ENCODE data around the gene SDHA. TPM values are rescaled to one million over a fixed set of nuclear protein-coding genes. Genes with fewer than 3 reads are reported as not detected.
"Not testable (repeated sequence)": the region's sequence is repeated elsewhere in the genome, so short reads cannot be mapped to it uniquely, and the experiment has no call there.

SDHA gene
- total and polyA plus RNA-seq, 2 donors (not counting 1 experiment from before 2014, with no cell fraction given) = 77.2 to 137 TPM

GRCh38 chr5:223791-224190, 5.7 kb downstream of the SDHA start:
- peaks cover 36% of the 10 kb centered on the region for H3K4me1 Mint-ChIP-seq
- ChIA-PET POLR2A (no interaction called here), CTCF (no interaction called here)
- WGBS (ENCODE audit: insufficient coverage) = 100% methylated on average over 6 of the region's 6 CpGs
- ATAC-seq (ENCODE audit: low read depth) (no peak), DNase-seq (no peak)
- no peak overlapping the region for H3K4me2 ChIP-seq (replicated peaks; ENCODE audit: low read depth, low read length, poor library complexity, severe bottlenecking)
- no peak overlapping the region for H3K4me3 ChIP-seq (ENCODE audit: control extremely low read depth in 1 of 5, extremely low read depth in 1 of 5, insufficient read depth in 1 of 5, low read depth in 2 of 5, low read length in 4 of 5)
- H3K36me3 ChIP-seq (replicated peaks in 1 of 2; ENCODE audit: control extremely low read depth in 1 of 2, control insufficient read depth in 1 of 2, extremely low read depth in 1 of 2, insufficient read depth in 2 of 2, low read length in 1 of 2) = peaks cover 3 to 42% of the 10 kb centered on the region in 2 experiments
- peaks cover 60% of the 10 kb centered on the region for H3K79me2 ChIP-seq (ENCODE audit: control insufficient read depth, insufficient read depth, low read length)
- no peak overlapping the region for H2AFZ ChIP-seq (ENCODE audit: insufficient read depth, low read depth, low read length, poor library complexity, severe bottlenecking)
- no peaks in the 10 kb centered on the region for H3K9me3 ChIP-seq (ENCODE audit: control extremely low read depth in 1 of 3, control insufficient read depth in 2 of 3, insufficient read depth in 1 of 3, low read length in 2 of 3)
- H3K27ac Mint-ChIP-seq = no peak overlapping the region
- TF ChIP-seq EZH2 (IDR thresholded peaks at IDR 0.05; ENCODE audit: borderline replicate concordance, insufficient read depth, low read depth, low read length, poor library complexity, severe bottlenecking) = no peak
- TF ChIP-seq, protein P1, sequence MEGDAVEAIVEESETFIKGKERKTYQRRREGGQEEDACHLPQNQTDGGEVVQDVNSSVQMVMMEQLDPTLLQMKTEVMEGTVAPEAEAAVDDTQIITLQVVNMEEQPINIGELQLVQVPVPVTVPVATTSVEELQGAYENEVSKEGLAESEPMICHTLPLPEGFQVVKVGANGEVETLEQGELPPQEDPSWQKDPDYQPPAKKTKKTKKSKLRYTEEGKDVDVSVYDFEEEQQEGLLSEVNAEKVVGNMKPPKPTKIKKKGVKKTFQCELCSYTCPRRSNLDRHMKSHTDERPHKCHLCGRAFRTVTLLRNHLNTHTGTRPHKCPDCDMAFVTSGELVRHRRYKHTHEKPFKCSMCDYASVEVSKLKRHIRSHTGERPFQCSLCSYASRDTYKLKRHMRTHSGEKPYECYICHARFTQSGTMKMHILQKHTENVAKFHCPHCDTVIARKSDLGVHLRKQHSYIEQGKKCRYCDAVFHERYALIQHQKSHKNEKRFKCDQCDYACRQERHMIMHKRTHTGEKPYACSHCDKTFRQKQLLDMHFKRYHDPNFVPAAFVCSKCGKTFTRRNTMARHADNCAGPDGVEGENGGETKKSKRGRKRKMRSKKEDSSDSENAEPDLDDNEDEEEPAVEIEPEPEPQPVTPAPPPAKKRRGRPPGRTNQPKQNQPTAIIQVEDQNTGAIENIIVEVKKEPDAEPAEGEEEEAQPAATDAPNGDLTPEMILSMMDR (IDR thresholded peaks at IDR 0.05) = no peak
- no peaks in the 10 kb centered on the region for H3K9me3 Mint-ChIP-seq (ENCODE audit: insufficient read depth)
- no peaks in the 10 kb centered on the region for H3K27me3 Mint-ChIP-seq
- peaks cover 6 to 7% of the 10 kb centered on the region in 2 donors for H3K4me1 ChIP-seq (ENCODE audit: control insufficient read depth in 2 of 2, insufficient read depth in 2 of 2, low read length in 2 of 2)
- H3K9ac ChIP-seq (ENCODE audit: low read length) = no peak overlapping the region
- H3K4me3 Mint-ChIP-seq = no peak overlapping the region
- H3K27me3 ChIP-seq (replicated peaks in 1 of 4; ENCODE audit: control extremely low read depth in 1 of 4, control insufficient read depth in 3 of 4, insufficient read depth in 4 of 4, low read length in 3 of 4) = no peaks in the 10 kb centered on the region
- H4K20me1 ChIP-seq (ENCODE audit: control insufficient read depth, insufficient read depth, low read length, poor library complexity, severe bottlenecking) = peaks cover 35% of the 10 kb centered on the region
- intact Hi-C loops (cut with micrococcal nuclease) = no loop called here
- H3K27ac ChIP-seq (ENCODE audit: low read length in 2 of 2) = no peak overlapping the region

DNA sequence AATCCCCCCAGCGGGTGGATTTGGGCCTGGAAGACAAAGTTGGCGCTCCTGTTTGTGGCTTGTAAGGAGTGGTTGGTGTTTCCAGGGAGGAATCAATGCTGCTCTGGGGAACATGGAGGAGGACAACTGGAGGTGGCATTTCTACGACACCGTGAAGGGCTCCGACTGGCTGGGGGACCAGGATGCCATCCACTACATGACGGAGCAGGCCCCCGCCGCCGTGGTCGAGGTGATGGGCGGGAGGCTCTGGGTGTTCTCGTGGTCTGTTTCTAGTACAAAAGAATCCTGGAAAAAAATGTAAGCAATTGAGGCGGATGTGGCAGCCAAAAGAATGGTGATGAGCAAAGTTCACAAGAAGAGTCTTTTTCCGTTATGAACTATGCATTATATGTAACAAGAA, 7.2 kb downstream of the SDHA start:
- Histone ChIP-seq H3K9me3 (ENCODE audit: control extremely low read depth in 1 of 3, control insufficient read depth in 2 of 3, insufficient read depth in 1 of 3, low read length in 2 of 3) (no peaks in the 10 kb centered on the region), H4K20me1 (ENCODE audit: control insufficient read depth, insufficient read depth, low read length, poor library complexity, severe bottlenecking) (peaks cover 35% of the 10 kb centered on the region), H3K27me3 (replicated peaks in 1 of 4; ENCODE audit: control extremely low read depth in 1 of 4, control insufficient read depth in 3 of 4, insufficient read depth in 4 of 4, low read length in 3 of 4) (no peaks in the 10 kb centered on the region), H3K4me3 (ENCODE audit: control extremely low read depth in 1 of 5, extremely low read depth in 1 of 5, insufficient read depth in 1 of 5, low read depth in 2 of 5, low read length in 4 of 5) (no peak overlapping the region), H3K4me2 (replicated peaks; ENCODE audit: low read depth, low read length, poor library complexity, severe bottlenecking) (no peak overlapping the region), H3K27ac (ENCODE audit: low read length in 2 of 2) (no peak overlapping the region), H3K36me3 (replicated peaks in 1 of 2; ENCODE audit: control extremely low read depth in 1 of 2, control insufficient read depth in 1 of 2, extremely low read depth in 1 of 2, insufficient read depth in 2 of 2, low read length in 1 of 2) (peaks cover 6 to 54% of the 10 kb centered on the region in 2 experiments), H2AFZ (ENCODE audit: insufficient read depth, low read depth, low read length, poor library complexity, severe bottlenecking) (no peak overlapping the region), H3K9ac (ENCODE audit: low read length) (no peak overlapping the region), H3K79me2 (ENCODE audit: control insufficient read depth, insufficient read depth, low read length) (peaks cover 45% of the 10 kb centered on the region), H3K4me1 (ENCODE audit: control insufficient read depth in 2 of 2, insufficient read depth in 2 of 2, low read length in 2 of 2) (peaks cover 3 to 6% of the 10 kb centered on the region in 2 donors)
- Mint-ChIP-seq H3K27me3 (no peaks in the 10 kb centered on the region), H3K9me3 (ENCODE audit: insufficient read depth) (no peaks in the 10 kb centered on the region), H3K4me1 (peaks cover 21% of the 10 kb centered on the region), H3K27ac (no peak overlapping the region), H3K4me3 (no peak overlapping the region)
- ChIA-PET POLR2A (no interaction called here), CTCF (no interaction called here)
- intact Hi-C loops (cut with micrococcal nuclease) = no loop called here
- 98% methylated on average over 13 of the region's 14 CpGs for WGBS (ENCODE audit: insufficient coverage)
- TF ChIP-seq, protein P1 (IDR thresholded peaks at IDR 0.05) = no peak
- TF ChIP-seq EZH2 (IDR thresholded peaks at IDR 0.05; ENCODE audit: borderline replicate concordance, insufficient read depth, low read depth, low read length, poor library complexity, severe bottlenecking) = no peak
- DNase-seq (no peak), ATAC-seq (ENCODE audit: low read depth) (no peak)

- H2AFZ ChIP-seq (ENCODE audit: insufficient read depth, low read depth, low read length, poor library complexity, severe bottlenecking); H3K4me3 ChIP-seq (ENCODE audit: control extremely low read depth in 1 of 5, extremely low read depth in 1 of 5, insufficient read depth in 1 of 5, low read depth in 2 of 5, low read length in 4 of 5); ATAC-seq (ENCODE audit: low read depth); H3K4me1 ChIP-seq (ENCODE audit: control insufficient read depth in 2 of 2, insufficient read depth in 2 of 2, low read length in 2 of 2); H3K9me3 ChIP-seq (ENCODE audit: control extremely low read depth in 1 of 3, control insufficient read depth in 2 of 3, insufficient read depth in 1 of 3, low read length in 2 of 3); H3K4me1 Mint-ChIP-seq; H3K9ac ChIP-seq (ENCODE audit: low read length); H3K27ac ChIP-seq (ENCODE audit: low read length in 2 of 2); intact Hi-C loops (cut with micrococcal nuclease); H3K27ac Mint-ChIP-seq; H3K4me2 ChIP-seq (replicated peaks; ENCODE audit: low read depth, low read length, poor library complexity, severe bottlenecking); H3K27me3 Mint-ChIP-seq; CTCF ChIA-PET; H3K4me3 Mint-ChIP-seq; H3K9me3 Mint-ChIP-seq (ENCODE audit: insufficient read depth); POLR2A ChIA-PET; H3K27me3 ChIP-seq (replicated peaks in 1 of 4; ENCODE audit: control extremely low read depth in 1 of 4, control insufficient read depth in 3 of 4, insufficient read depth in 4 of 4, low read length in 3 of 4); DNase-seq: not testable (repeated sequence)
- H3K36me3 ChIP-seq (replicated peaks in 1 of 2; ENCODE audit: control extremely low read depth in 1 of 2, control insufficient read depth in 1 of 2, extremely low read depth in 1 of 2, insufficient read depth in 2 of 2, low read length in 1 of 2) = peaks cover 8 to 70% of the 10 kb centered on the region in 2 experiments
- H3K79me2 ChIP-seq (ENCODE audit: control insufficient read depth, insufficient read depth, low read length) = peaks cover 24% of the 10 kb centered on the region
- H4K20me1 ChIP-seq (ENCODE audit: control insufficient read depth, insufficient read depth, low read length, poor library complexity, severe bottlenecking) = peaks cover 23% of the 10 kb centered on the region
- 98% methylated on average over 6 of the region's 17 CpGs for WGBS (ENCODE audit: insufficient coverage)
Measured at GRCh38 chr5:227375-227774, 9.3 kb downstream of the SDHA start.

All from B cell (primary cell).